Inflammatory macrophage treated with lipopolysaccharide for 4 hours (primary cell): ENCODE measurements around the gene TSNAXIP1.
A peak's percentile ranks its signal among the peaks of the same experiment; 100 is the strongest.

Experiments used
- DNase-seq: peaks from one replicate; pipeline ENCODE4 v3.0.0-alpha.2; 2020

Gene TSNAXIP1

GRCh38 chr16:67841198-67841815 is 34.6 kb downstream of the TSNAXIP1 start:
- DNase-seq, result no peak

DNA sequence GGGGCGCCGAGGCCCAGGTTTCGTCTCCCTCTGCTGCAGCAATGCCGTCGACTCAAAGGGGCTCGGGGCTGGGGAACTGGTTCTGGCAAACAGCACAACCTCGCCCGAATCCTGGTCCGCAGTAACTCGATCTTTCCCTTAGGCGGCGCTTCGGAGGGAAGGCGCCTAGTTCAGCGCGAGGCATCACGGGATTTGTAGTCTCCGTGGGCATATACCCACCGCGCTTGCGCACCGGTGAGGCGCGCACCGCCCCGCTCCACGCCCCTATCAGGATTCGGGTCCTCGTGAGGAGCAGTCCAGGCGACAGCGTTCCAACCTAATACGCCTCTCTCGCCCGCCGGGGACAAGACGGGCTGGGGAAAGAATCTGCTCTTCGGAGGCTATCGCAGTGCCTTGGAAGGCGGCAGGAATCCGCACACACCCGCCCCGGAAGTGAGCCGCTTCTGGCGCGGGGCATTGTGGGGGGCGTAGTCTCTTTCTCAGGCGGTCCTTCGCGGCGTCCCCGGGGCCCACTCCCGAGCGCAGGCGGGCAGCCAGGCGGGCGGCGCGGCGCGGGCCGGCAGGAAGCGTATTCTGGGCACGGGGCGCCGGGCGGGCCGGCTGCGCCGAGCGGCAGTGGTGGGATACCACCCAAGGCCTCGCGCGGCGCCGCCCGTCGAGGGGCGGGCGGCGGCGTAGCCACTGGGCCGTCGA is 35.3 kb downstream of the TSNAXIP1 start, which contains the start of gene THAP11:
Gene THAP11 (plus strand): TSS at position 505 of the 693 bp plus-strand sequence. CDS start 235 bp downstream, outside the sequence.
- peak; percentile 95 for DNase-seq

GRCh38 chr16:67842509-67843342 is 36.0 kb downstream of the TSNAXIP1 start:
- DNase-seq, result peak; percentile 55

DNA sequence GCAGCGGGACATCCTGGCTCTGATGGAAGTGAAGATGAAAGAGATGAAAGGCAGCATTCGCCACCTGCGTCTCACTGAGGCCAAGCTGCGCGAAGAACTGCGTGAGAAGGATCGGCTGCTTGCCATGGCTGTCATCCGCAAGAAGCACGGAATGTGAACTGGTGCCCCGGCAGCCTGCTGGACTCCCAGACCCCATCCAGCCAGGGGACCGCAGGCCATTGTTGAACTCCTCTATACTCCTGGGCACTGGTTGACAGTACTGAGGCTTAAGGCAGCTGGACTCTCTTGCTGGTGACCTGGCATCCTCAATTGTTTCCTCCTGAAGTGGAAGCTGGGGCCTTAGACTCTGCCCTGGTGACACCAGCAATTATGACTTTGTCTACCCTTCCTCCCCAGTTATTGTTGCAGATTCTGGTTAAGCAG is 36.7 kb downstream of the TSNAXIP1 start:
- DNase-seq, result no peak

- DNase-seq, result no peak
These were observed 37.8 kb downstream of the TSNAXIP1 start for GRCh38 chr16:67844497-67844896.

GRCh38 chr16:67845291-67846062 is 38.8 kb downstream of the TSNAXIP1 start:
- peak; percentile 46 for DNase-seq

- no peak for DNase-seq
These were observed 39.3 kb downstream of the TSNAXIP1 start for GRCh38 chr16:67846063-67846319.

- peak; percentile 94 for DNase-seq
These were observed 39.8 kb downstream of the TSNAXIP1 start, which contains the start of gene NUTF2 for GRCh38 chr16:67846320-67847063. TSS of gene NUTF2 (plus strand) at chr16:67846933. CDS start at chr16:67865131, 18,198 bp downstream.

GRCh38 chr16:67847064-67847861 is 40.6 kb downstream of the TSNAXIP1 start, which contains the start of gene CENPT:
TSS of gene CENPT (minus strand) at chr16:67847693. CDS start at chr16:67833859, 13,834 bp downstream.
- DNase-seq, result peak; percentile 69

DNA sequence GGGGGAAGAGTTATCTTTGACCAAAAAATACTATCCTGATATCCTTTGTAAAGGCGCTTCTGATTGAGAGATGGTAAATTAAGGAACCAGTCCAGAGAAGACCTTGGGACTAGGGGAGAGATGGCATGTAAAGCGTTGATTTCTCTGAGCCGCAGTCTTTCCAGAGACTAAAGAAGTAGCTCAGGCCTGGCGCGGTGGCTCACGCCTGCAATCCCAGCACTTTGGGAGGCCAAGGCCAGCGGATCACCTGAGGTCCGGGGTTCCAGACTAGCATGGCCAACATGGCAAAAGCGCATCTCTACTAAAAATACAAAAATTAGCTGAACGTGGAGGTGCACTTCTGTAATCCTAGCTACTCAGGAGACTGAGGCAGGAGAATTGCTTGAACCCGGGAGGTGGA is 41.4 kb downstream of the TSNAXIP1 start:
- no peak for DNase-seq

DNA sequence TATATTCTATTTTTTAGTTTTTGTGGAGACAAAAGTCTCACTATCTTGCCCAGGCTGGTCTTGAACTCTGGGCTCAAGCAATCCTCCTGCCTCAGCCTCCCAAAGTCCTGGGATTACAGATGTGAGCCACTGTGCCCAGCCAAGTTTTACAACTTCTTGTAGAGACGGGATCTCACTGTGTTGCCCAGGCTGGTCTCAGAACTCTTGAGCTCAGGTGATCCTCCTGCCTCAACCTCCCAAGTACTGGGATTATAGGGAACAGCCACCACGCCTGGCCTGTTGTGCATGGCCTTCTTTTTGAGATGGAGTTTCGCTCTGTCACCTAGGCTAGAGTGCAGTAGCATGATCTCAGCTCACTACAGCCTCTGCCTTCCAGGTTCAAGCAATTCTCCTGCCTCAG is 47.0 kb downstream of the TSNAXIP1 start:
- DNase-seq, result no peak

GRCh38 chr16:67855789-67856188 is 49.1 kb downstream of the TSNAXIP1 start:
- no peak for DNase-seq

- DNase-seq, result no peak
These were observed 50.3 kb downstream of the TSNAXIP1 start for GRCh38 chr16:67856927-67857546.

GRCh38 chr16:67857547-67858233 is 51.0 kb downstream of the TSNAXIP1 start:
- peak; percentile 98 for DNase-seq

- peak; percentile 32 for DNase-seq
These were observed 51.8 kb downstream of the TSNAXIP1 start for GRCh38 chr16:67858500-67858899.

DNA sequence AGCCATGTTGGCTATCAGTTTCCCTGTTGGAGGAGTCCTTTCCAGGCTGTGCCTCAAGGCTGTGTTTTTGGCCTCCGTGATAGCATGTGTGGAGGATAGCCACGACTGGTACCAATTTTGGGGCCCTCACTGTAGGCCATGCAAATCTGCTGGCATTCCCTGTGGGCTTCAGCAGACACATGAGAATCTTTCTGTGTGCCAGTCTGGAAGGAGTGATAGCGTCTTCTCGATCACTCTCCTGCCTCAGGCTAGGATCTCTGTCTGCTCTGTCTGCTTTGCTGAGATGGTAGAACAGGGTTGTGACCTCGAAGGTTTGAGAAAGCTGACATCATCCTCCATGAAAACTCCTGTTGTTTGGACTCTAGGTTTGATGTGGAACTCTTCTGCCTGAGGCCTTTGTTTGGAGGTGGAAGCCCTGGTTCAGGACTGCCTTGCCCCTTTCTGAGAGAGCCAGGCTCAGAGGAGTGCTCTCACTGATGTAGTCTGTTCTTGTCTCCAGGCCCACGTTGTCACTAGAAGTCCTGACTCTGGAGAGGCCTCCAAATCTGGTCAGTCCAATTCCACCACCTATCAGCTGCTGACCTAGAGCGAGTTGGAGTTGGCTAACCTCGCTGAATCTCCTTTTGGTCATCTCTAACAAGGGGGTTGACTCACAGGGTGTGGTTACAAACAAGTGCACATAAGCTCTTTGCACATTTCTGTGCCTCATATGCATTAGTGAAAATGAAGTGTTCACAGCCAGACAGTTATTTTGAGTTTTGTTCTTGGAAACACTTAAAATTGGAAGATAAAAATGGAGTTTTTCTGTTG is 54.1 kb downstream of the TSNAXIP1 start:
- DNase-seq, result peak; percentile 60

GRCh38 chr16:67861877-67862276 is 55.2 kb downstream of the TSNAXIP1 start:
- no peak for DNase-seq

DNA sequence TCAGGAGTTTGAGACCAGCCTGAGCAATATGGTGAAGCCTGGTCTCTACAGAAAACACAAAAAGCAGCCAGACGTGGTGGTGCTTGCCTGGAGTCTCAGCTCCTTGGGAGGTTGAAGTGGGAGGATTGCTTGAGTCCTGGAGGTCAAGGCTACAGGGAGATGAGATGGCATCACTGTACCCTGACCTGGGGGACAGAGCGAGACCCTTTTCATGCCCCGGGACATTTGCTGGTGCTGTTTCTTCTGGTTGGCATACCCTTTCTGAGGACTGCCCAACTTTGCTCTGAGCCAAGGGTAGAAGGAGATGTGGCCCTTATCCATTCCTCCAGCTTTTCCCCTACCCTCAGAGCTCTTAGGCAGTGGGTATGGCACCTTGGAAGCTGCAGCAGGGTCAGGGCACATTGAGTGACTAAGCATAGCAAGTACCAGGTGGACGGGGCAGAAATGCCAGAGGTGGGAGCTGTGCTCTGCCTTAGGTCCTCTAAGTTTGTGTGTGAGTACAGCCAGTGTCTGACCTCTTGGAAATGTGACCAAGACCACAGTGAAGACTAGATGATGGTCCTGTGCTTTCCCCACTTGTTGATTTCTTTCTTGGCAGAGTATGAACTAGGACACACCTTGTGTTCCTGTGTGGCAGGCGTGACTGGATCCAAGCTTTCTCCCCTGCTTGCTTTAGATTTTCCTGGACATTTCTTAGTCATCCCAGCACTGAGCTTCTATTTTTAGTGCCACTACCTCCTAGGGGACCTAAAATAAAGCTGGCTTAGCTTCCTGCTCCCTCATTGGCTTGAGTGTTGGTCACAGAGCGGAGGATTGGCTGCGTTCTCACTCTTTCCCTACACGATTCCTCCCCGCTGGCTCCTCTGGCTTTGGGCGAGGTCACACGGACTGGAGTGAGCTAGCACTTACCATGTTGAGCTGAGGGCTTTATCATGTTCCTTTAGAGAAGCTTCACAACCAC is 56.2 kb downstream of the TSNAXIP1 start:
- DNase-seq, result no peak
